Stimulated activated CD4-positive, alpha-beta T cell treated with anti-CD3 and anti-CD28 coated beads, Interleukin-4, amount 100 ng/mL, for 4 hours (primary cell): ENCODE results near the gene ZDHHC21.
"Not testable (repeated sequence)": the region's sequence is repeated elsewhere in the genome, so short reads cannot be mapped to it uniquely, and the experiment has no call there.

ENCODE experiments used
- DNase-seq, 2 experiments: peaks; one replicate each; pipeline ENCODE4 v3.0.0-alpha.2; 2020

Gene ZDHHC21

GRCh38 chr9:14678776-14679175 lies 14.5 kb downstream of the ZDHHC21 start:
- no peak for DNase-seq

- DNase-seq: no peak
Observed at GRCh38 chr9:14677872-14678271, 15.4 kb downstream of the ZDHHC21 start.

GRCh38 chr9:14677396-14677795 lies 15.8 kb downstream of the ZDHHC21 start:
- no peak for DNase-seq

- no peak for DNase-seq
Observed at GRCh38 chr9:14674630-14675029, 18.6 kb downstream of the ZDHHC21 start.

GRCh38 chr9:14671377-14671776 lies 21.9 kb downstream of the ZDHHC21 start:
- DNase-seq: no peak

GRCh38 chr9:14670718-14671117 lies 22.5 kb downstream of the ZDHHC21 start:
- DNase-seq: no peak

- DNase-seq: not testable (repeated sequence)
Observed at GRCh38 chr9:14664022-14664421, 29.2 kb downstream of the ZDHHC21 start.

- DNase-seq: no peak
Observed at GRCh38 chr9:14662060-14662453, 31.2 kb downstream of the ZDHHC21 start.

GRCh38 chr9:14661421-14662059 lies 31.7 kb downstream of the ZDHHC21 start:
- DNase-seq: no peak

GRCh38 chr9:14660721-14661120 lies 32.5 kb downstream of the ZDHHC21 start:
- no peak for DNase-seq

GRCh38 chr9:14654932-14655331 lies 38.3 kb downstream of the ZDHHC21 start:
- no peak for DNase-seq

GRCh38 chr9:14653511-14653910 lies 39.7 kb downstream of the ZDHHC21 start:
- no peak for DNase-seq

GRCh38 chr9:14652729-14653377 lies 40.4 kb downstream of the ZDHHC21 start:
- DNase-seq: no peak

GRCh38 chr9:14650596-14650995 lies 42.6 kb downstream of the ZDHHC21 start:
- DNase-seq: no peak

GRCh38 chr9:14645648-14646047 lies 47.6 kb downstream of the ZDHHC21 start:
- no peak for DNase-seq

- DNase-seq: no peak
Observed at GRCh38 chr9:14640967-14641366, 52.3 kb downstream of the ZDHHC21 start.

- no peak for DNase-seq
Observed at GRCh38 chr9:14640294-14640693, 52.9 kb downstream of the ZDHHC21 start.

GRCh38 chr9:14633906-14634565 lies 59.2 kb downstream of the ZDHHC21 start:
- no peak for DNase-seq

- no peak for DNase-seq
Observed at GRCh38 chr9:14633148-14633547, 60.1 kb downstream of the ZDHHC21 start.

- DNase-seq: no peak
Observed at GRCh38 chr9:14627513-14627912, 65.7 kb downstream of the ZDHHC21 start.

GRCh38 chr9:14618836-14619420 lies 74.3 kb downstream of the ZDHHC21 start:
- DNase-seq: no peak

- no peak for DNase-seq
Observed at GRCh38 chr9:14616188-14616982, 76.8 kb downstream of the ZDHHC21 start.

GRCh38 chr9:14608540-14608939 lies 84.7 kb downstream of the ZDHHC21 start:
- DNase-seq: no peak
